ENCODE results near the gene GRIK2.

The GRIK2 gene

GRCh38 chr6:101439790-101440189, 46.3 kb downstream of the GRIK2 start:
- H3K4me3 ChIP-seq (ENCODE audit: low read depth, low read length), result no peak overlapping the region
- TF ChIP-seq CTCF (IDR thresholded peaks at IDR 0.05; ENCODE audit: low read depth, low read length), result no peak

GRCh38 chr6:101443315-101443714, 49.8 kb downstream of the GRIK2 start:
- H3K4me3 ChIP-seq (ENCODE audit: low read depth, low read length), result no peak overlapping the region
- TF ChIP-seq CTCF (IDR thresholded peaks at IDR 0.05; ENCODE audit: low read depth, low read length), result no peak

- H3K4me3 ChIP-seq (ENCODE audit: low read depth, low read length), result no peak overlapping the region
- no peak for TF ChIP-seq CTCF (IDR thresholded peaks at IDR 0.05; ENCODE audit: low read depth, low read length)
These were observed 51.2 kb downstream of the GRIK2 start for GRCh38 chr6:101444717-101445116.

- no peak overlapping the region for H3K4me3 ChIP-seq (ENCODE audit: low read depth, low read length)
- TF ChIP-seq CTCF (IDR thresholded peaks at IDR 0.05; ENCODE audit: low read depth, low read length), result no peak
These were observed 52.0 kb downstream of the GRIK2 start for GRCh38 chr6:101445527-101445926.

- TF ChIP-seq CTCF (IDR thresholded peaks at IDR 0.05; ENCODE audit: low read depth, low read length), result no peak
- no peak overlapping the region for H3K4me3 ChIP-seq (ENCODE audit: low read depth, low read length)
These were observed 57.4 kb downstream of the GRIK2 start for GRCh38 chr6:101450901-101451300.

- TF ChIP-seq CTCF (IDR thresholded peaks at IDR 0.05; ENCODE audit: low read depth, low read length), result no peak
- no peak overlapping the region for H3K4me3 ChIP-seq (ENCODE audit: low read depth, low read length)
These were observed 58.5 kb downstream of the GRIK2 start for GRCh38 chr6:101451981-101452380.

- no peak overlapping the region for H3K4me3 ChIP-seq (ENCODE audit: low read depth, low read length)
- TF ChIP-seq CTCF (IDR thresholded peaks at IDR 0.05; ENCODE audit: low read depth, low read length), result no peak
These were observed 59.7 kb downstream of the GRIK2 start for GRCh38 chr6:101453221-101453620.

All from WI38 (cell line).